CD4-positive, alpha-beta T cell treated with Interferon alpha-2 for 1 hour (primary cell): ENCODE results near the gene TLNRD1.
A peak's percentile ranks its signal among the peaks of the same experiment; 100 is the strongest.
"Not testable (repeated sequence)": the region's sequence is repeated elsewhere in the genome, so short reads cannot be mapped to it uniquely, and the experiment has no call there.

ENCODE experiments used
- DNase-seq, 2 donors: peaks; one replicate each; pipeline ENCODE4 v3.0.0-alpha.2; 2020 to 2022

Gene TLNRD1

DNA sequence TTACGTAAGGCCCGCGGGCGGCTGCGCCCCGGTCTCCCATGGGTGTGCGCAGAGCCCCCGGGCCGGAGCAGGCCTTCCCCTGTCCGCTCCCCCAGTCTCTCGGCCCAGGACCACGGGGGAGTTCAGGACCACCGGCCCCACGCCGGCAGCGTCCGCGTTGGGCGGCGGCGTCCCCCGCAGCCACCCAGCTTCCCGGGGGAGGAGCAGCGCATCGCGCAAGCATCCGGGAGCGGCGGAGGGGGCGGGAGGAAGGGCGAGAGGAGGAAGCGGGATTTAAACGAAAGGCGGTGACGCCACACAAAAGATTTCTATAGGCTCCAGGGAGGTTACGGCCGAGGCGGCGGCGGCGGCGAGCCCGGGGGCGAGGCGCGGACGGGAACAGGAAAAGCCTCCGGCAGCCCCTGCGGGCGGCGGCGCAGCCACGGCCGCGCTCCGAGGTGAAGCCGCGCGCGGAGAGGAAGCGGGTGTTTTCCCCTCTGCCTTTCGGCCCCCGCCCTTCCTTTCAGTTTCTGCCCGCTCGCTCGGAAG is at the start of gene TLNRD1:
TSS of gene TLNRD1 (plus strand) at position 300 of the 528 bp plus-strand sequence. CDS start 1,349 bp downstream, outside the sequence.
- DNase-seq = peak; percentile 85 to 88

DNA sequence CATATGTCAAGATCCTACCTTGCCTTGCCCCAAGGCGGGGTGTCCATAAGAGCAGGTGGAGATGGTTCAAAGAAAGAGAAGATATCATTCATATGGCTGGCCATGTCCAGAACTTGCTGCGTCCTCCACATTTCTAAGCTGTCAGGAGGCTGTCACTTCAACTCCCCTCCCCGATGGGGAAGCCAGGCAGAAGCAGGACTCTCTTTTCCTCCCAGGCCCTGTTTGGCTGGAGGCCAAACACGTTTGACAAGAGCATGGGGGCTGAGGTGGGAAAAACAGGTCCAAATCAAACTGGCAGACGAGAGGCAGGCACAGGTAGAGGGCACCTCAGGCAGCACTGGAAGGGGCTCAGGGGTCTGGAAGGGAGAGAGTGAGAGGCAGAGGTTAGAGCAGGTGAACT is 48.8 kb upstream of the TLNRD1 start:
- DNase-seq = no peak

DNA sequence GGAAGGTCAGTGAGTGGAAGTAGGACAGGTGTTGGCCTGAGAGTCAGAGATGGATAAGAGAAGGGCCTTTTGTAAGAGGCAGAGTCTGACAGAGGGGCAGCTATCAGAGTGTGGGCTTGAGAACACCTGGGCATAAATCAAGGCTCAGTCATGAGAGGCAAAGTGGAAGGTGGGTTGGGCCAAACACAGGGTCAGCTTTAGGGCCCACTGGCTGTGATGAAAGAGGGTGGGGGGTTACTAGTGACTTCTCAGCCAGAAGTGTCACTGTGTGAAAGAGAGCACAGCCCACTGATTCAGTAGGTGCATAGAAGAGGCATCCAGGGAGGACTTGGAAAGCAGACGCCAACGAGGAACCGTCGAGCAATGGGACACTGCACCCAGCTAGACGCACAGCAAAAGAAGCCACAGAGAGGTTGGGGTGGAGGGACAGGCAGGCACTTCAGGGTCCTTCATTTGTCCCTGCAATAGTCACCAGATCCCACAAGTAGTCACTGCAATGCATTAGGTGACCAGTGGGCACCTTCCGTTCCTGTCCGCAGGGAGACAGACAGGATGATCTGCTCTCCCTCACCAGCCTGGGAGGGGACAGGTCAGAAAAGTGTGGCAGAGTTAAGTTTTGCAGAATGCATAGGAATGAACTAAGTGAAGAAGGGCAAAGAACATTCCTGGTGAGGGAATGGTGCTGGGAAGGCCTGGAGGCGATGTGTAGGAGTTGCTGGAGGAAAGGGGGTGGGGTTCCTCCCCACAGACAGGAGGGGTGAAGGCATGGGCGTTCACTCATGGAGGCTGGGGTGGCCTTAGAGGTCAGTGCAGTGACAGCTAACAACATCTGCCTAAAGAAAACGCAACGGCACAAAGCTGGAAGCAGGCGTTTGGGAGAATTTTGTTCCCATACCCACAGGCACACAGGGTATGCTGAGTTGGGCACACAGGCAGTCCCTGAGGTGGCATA is 47.4 kb upstream of the TLNRD1 start:
- DNase-seq = no peak

DNA sequence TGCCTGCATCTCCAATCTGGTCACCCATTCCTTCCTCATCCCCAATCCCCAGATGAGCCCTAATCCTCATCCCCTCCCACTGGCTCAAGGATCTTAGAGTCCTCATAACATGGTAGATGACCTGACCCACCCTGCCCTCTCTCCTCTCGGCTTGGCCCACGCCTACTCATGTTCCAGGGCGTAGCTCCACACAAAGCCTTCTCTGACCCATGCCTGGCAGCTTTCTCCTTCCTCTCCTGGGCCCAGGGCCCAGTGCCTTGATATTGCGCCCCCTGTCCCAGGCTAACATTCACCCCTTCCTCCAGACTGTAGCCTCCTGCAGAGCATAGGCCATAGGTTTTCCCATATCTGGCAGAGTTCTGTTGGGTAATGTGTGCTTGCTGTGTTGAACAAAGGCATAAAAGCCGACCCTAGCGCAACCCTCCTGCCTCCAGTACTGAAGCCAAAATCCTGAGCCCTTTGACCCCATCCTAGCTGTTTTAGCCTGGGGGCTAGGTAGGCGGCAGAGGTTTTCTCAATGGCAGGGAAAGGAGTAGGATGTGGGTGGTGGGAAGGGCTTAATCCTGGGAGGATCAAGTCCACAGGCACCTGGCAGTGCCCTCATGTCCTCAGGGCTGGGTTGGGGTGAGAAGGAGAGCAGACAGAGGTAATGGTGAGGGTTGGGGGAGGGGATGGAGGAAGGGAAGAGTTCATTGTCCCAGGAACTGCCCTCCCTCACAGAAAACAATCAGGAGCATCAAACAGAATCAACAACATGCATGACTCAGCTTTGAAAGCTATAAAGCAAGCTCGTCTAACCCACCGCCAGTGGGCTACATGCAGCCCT is 46.6 kb upstream of the TLNRD1 start:
- no peak for DNase-seq

DNA sequence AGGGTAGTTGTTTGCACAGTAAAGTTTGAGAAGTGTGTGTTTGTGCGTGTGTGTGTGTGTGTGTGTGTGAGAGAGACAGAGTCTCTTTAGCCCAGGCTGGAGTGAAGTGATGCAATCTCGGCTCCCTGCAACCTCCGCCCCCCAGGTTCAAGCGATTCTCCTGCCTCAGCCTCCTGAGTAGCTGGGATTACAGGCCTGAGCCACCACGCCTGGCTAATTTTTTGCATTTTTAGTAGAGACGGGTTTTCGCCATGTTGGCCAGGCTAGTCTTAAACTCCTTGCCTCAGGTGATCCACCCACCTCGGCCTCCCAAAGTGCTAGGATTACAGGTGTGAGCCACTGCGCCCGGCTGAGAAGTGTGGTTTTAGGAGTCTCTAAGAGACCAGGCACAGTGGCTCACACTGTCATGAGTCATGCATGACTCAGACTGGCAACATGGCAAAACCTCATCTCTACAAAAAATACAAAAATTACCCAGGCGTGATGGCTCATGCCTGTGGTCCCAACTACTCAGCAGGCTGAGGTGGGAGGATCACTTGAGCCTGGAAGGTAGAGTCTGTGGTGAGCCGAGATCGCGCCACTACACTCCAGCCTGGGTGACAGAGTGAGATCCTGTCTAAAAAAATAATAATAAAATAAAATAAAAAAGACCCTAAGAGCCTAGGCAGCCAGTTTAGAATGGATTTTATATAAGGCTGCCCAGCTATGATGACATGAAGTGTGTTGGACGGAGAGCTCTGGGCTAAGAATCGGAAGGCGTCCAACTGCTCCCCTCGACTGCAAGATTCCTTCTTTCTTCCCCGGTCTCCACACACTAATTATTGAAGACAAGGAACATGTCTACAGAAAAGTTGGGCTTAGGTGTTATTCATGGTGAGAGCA is 44.9 kb upstream of the TLNRD1 start:
- DNase-seq = peak in 1 of 2 donors; percentile 12

DNA sequence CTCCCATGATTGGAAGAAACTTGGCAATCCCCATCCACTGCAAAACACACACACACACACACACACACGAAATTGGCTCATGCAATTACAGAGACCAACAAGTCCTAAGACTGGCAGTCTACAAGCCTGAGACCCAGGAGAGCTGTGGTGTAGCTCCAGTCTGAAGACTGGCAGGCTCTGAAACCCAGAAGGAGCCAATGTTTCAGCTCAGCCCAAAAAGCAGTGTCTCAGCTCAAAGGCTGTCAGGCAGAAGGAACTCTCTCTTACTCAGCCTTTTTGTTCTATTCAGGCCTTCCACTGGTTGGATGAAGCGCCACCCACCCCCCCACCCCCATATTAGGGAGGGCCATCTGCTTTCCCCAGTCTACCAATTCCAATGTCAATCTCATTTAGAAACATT is 43.2 kb upstream of the TLNRD1 start:
- DNase-seq = no peak

DNA sequence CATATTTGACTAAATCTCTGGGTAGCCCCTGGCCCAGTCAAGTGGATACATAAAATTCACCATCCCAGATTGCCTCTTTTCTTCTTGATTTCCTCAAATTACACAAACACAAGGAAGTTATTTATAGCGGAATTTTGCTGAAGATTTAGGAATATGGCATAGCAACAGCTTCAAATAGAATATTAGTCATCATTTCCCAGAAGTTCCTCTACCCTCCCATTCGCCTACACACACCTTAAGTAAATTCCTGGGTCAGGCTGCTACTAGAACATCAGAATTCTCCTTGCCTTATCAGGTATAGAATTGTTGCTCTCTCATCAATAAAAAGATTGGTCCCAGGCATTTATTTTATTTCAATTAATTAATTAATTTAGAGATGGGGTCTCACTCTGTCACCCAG is 42.7 kb upstream of the TLNRD1 start:
- DNase-seq = no peak

DNA sequence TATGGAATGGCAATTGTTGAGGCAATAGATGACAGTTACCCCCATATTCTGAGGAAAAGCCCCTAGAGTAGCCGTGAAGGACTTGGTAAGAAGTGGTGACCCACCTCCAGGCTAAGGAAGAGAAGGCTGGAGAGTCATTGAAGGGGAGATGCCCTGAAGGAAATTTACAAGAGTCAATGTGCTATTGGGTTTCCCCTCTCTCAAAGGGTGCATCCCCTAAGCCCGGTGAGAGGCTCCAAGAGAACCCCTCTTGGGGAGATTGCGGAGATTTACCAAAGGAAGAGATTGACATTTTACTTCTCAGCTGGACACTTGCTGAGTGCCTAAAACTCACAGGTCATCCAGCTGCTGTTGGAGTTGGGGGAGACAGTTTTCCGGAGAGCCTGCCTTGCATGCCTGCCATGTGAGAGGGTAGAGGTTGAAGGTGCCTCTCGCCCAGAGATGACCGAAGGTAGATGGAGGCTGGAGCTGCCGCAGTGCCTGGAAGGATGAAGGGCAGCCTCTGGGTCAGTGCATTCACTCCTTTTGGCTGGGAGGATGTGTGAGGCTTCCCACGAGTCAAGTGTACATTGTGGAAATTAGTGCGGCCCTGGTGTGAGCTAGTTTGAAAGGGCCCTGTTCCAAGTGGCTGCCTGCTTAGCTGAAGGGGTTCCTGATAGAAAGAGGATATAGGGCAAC is 41.8 kb upstream of the TLNRD1 start:
- no peak for DNase-seq

DNA sequence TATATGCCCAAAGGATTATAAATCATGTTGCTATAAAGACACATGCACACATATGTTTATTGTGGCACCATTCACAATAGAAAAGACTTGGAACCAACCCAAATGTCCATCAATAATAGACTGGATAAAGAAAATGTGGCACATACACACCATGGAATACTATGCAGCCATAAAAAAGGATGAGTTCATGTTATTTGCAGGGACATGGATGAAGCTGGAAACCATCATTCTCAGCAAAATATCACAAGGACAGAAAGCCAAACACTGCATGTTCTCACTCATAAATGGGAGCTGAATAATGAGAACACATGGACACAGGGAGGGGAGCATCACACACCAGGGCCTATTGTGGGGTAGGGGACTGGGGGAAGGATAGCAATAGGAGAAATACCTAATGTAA is 35.3 kb upstream of the TLNRD1 start:
- DNase-seq = not testable (repeated sequence)

DNA sequence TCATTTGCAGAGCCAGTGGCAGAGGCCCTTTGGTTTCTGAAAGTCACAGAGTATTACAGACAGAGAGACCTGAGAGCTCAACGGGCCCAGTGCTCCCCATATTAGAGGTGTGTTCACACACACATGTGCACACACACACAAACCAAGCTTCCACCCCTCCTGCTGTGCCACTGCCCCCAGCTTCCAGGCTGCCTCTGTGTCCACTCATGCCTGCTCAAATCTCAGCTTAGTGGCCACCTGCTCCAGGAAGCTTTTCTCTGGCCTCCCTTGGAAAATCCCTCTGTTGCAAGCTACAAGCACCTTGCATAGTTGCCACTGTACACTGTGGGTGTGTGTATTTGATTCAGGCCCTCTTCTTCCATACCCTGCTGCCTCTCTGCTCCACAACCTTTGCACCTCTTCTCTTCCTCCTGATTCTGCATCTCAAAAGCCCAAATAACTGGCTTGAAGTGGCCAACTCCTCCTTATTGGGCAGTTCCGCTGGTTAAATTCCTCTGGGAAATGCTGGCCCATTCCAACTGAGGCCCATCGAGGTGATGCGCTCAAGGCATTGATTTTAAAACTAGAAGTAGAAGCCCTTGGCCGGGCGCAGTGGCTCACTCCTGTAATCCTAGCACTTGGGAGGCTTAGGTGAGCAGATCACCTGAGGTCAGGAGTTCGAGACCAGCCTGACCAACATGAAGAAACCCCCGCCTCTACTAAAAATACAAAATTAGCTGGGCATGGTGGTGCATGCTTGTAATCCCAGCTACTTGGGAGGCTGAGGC is 34.1 kb upstream of the TLNRD1 start:
- no peak for DNase-seq

DNA sequence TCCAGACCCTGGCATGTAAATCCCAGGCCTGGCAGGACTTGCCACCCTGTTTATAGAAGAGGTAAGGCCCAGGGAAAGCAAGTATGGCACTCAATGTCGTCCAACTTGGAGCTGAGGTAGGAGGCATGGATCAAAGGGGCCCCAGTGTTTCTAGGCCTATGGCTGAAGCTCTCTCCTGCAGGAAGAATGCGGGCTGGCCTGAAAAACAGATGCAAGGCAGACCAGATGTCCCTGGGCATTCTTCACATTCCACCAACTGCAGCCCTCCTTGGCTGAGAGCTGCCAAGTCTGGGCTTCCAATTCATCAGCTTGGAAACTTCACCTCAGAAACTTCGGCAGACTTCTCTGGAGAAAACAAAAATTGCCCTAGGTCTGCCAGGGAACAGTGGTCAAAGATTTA is 33.3 kb upstream of the TLNRD1 start:
- no peak for DNase-seq

DNA sequence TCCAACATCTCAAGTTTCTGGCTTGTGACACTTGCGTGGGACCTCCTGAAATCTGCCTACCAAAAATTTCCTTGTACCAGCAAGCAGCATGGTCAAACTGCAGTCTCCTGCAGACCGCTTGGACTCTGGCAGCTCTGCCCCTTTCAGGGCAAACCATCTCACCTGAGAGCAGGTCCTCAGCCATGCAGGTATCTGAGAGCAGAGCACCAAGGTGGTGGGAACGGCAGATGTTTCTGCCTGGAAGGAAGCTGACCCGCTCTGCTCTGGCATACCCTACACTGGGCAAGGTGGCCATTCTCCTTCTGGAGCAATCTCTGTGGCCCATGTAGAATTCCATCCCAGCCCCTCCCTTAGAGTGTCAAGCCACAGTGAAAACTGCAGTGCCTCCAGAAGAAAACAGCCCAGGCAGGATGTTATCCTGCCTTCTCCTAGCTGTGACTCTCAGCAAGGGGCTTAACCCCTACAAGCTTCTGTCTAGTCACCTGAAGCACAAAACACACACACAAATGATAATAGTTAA is 32.7 kb upstream of the TLNRD1 start:
- DNase-seq = no peak

DNA sequence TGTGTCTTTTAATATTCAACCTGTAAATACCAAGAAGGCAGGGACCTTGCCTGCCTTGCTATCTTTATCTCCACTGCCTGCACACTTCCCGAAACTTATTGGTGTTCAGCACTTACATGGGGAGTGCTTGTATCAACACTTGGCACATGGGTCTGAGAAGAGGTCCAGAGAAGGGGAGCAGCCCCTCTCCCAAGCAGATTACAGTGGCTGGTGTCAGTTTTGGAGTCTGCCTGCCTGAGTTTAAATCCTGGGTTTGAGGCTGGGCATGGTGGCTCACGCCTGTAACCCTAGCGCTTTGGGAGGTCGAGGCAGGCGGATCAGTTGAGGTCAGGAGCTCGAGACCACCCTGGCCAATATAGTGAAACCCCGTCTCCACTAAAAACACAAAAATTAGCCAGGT is 31.4 kb upstream of the TLNRD1 start:
- DNase-seq = no peak

DNA sequence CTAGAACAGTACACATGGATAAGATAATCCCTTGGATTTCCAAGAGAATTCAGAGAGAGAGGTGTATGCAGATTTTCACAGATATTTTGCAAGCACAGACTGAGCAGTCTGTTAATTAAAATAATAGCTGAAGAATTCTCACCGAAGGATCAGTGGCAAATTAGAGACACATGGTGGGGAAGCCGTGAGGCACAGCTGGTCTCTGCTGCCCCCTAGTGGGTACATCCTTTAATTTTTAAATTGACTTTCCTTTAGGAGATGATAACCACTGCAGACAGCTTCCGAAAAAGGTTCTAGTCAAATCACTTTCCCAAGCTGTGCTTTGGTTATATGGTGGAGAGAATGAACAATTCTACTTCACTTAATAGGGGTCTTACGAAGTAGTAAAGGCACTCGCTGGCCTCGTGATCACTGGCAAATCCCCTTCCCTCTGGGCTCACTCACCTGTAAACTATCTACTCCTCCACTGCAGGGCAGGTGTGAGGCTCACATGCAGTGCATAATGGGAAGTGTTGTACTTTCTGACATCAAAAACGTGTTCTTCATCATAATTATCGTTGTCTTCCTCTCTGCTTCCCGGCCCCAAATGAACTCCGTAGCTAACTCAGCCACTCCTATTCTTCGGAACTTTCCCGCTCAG is 30.6 kb upstream of the TLNRD1 start:
- DNase-seq = peak; percentile 46 to 74

DNA sequence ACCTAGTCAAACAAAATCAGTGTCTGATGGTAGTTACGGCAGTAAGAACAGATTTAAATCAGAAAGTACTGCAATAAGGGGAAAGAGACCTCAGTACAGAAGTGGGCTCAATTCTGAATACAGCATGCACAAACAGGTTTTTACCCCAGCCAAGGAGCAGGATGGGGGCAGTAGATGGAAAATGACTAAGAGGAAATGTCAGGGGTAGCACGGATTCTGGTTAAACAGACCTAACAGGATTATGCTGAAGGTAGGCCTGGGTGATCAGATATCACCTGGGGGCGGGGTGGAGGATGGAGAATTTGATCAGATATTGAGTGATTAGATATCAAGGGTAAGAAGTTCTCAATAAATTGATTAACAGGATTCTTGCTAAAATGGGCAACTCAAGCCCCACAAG is 30.1 kb upstream of the TLNRD1 start:
- DNase-seq = no peak

DNA sequence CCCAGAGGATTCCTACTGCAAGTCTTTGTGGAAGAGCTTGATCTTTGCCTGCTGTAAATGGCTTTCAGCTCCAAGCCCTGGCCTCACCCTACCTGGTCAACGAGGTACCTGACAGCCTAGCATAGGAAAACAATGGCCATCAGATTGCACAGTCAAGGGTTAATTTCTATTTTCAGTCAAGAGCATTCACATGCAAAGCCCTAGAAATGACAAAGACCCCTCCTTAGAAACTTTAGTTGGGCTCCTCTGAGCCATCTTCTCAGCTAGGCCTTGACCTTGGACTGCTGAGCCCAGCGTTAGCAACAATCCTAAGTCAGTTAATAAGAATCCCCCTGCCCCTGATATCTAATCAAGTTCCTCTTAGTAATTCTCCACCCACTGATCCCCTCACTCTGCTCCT is 29.6 kb upstream of the TLNRD1 start:
- DNase-seq = no peak

DNA sequence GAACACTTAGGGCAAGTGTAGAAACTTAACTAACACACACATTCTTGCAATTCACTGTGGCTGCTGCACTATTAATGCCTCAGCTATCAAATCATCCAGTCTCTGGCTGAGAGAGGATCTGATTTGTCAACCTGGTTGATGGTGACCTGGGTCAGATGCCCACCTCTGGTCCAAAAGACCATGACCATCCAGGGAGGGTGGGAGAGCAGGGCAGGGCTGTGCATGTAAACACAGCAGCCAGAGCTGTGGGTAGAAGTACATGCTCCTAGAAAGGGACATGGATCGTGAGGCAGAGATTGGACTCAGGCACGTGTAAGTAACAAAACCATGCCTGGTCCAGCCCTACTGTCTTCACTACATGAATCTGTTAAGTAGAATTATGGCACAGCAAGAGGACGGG is 28.4 kb upstream of the TLNRD1 start:
- DNase-seq = no peak

DNA sequence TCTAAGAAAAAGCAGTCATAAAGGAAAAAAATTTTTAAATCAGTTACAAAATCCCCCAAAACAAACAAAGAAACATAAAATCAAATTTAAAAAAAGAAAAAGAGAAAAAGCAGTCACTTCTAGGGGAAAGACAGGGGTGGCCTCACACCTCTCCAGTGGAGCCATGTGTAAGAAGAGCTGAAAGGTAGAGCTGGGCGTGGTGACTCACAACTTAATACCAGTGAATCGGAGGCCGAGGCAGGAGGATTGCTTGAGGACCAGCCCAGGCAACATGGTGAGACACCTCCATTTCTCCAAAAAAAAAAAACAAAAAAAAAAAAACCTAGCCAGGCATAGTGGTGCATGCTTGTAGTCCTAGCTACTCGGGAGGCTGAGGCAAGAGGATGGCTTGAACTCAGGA is 25.8 kb upstream of the TLNRD1 start:
- no peak for DNase-seq

DNA sequence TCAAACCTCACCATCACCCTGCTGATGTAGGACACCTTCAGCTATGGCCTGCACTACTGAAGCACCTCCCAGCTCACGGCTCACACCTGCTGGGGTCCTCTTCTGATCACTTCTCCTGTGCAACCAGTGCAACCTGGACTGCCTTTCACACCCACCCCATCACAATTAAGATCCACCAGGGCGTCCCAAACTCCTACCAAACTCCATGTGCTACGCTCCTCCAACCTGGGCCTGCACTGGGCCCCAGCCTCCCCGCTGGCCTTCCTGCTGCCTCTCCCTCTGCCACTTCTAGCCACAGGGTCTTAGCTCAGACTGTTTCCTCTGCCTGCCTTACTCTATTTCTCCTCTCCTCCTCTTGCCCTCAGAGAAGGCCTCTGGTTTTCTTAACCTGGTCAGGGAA is 23.9 kb upstream of the TLNRD1 start:
- DNase-seq = no peak

DNA sequence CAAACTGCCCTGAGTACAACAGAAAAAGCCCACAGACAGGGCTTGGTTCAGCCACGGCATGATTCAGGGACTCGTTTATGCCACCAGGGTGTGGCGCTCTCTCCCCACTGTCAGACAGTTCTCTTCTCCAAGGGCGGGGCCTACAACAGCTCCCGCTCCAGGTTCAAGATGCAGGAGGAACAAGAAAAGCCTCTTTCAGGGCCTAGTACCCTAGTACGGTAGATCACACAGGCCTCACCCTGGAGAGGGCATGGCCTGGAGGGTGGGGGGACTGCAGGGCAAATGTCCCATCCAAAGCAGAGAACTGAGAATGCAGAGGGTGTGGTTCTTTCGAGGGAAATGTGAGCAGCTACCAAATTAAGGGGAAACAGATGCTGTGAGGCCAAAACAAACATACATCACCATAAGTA is 23.1 kb upstream of the TLNRD1 start:
- DNase-seq = peak; percentile 47 to 55
